BE2C (cell line): ENCODE measurements around the gene PGLYRP3.
A peak's percentile ranks its signal among the peaks of the same experiment; 100 is the strongest.

Source experiments
- DNase-seq: peaks from one replicate; pipeline ENCODE4 v3.0.0-alpha.2; 2020
- H3K27me3 ChIP-seq: fragments of 250-450 bp; sonication (Bioruptor Pico); 2 replicates; pipeline ENCODE4 v1.5.1; 2020; ENCODE audit warnings: mild to moderate bottlenecking
- H3K36me3 ChIP-seq: fragments of 250-450 bp; sonication (Bioruptor Pico); 2 replicates; pipeline ENCODE4 v1.5.1; 2020; ENCODE audit warnings: mild to moderate bottlenecking
- H3K4me1 ChIP-seq: fragments of 250-450 bp; sonication (Bioruptor Pico); 2 replicates; pipeline ENCODE4 v1.5.1; 2020
- H3K4me3 ChIP-seq: 2 replicates; pipeline ENCODE4 v1.5.1; 2011; ENCODE audit warnings: low read depth, low read length
- H3K9me3 ChIP-seq: fragments of 250-450 bp; sonication (Bioruptor Pico); 2 replicates; pipeline ENCODE4 v1.5.1; 2020
- TF ChIP-seq, protein P1 (sequence below): IDR thresholded peaks from 2 replicates; pipeline ENCODE4 v1.5.1; 2012; ENCODE audit warnings: mild to moderate bottlenecking, low read depth, low read length

PGLYRP3 gene

DNA sequence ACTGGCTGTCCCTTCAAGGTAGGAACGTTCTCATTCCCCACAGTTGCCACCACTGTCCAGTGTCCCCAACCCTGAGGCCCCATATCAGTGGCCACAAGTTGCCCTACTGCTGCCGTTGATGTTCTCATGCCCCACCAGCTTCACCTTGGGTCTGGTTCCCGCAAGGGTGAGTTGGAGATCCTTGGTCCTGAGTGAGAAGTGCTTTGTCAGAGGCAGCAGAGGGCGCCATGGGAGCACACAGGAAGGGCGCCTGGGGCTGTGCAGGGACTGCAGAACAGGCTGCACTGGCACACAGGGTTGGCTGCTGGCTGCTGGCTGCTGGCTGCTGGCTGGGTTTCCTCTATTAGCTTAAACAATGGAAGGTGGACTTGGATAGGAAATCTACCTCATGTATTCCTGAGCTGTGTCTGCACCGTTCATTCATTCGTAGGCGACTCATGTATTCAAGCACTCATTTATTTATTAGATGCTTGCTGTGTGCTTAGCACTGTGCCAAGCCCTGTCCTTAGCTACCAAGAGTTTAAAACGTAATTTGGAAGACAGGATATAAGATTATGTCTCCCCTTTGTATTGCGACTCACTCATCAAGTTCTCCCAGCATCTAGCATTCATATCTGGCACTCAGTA is 42.8 kb upstream of the PGLYRP3 start:
- H3K4me3 ChIP-seq = no peak overlapping the region
- no peaks in the 10 kb centered on the region for H3K36me3 ChIP-seq
- H3K4me1 ChIP-seq = no peaks in the 10 kb centered on the region
- peak; percentile 82 for DNase-seq
- peaks cover 10% of the 10 kb centered on the region for H3K27me3 ChIP-seq
- H3K9me3 ChIP-seq = no peaks in the 10 kb centered on the region
- TF ChIP-seq, protein P1, sequence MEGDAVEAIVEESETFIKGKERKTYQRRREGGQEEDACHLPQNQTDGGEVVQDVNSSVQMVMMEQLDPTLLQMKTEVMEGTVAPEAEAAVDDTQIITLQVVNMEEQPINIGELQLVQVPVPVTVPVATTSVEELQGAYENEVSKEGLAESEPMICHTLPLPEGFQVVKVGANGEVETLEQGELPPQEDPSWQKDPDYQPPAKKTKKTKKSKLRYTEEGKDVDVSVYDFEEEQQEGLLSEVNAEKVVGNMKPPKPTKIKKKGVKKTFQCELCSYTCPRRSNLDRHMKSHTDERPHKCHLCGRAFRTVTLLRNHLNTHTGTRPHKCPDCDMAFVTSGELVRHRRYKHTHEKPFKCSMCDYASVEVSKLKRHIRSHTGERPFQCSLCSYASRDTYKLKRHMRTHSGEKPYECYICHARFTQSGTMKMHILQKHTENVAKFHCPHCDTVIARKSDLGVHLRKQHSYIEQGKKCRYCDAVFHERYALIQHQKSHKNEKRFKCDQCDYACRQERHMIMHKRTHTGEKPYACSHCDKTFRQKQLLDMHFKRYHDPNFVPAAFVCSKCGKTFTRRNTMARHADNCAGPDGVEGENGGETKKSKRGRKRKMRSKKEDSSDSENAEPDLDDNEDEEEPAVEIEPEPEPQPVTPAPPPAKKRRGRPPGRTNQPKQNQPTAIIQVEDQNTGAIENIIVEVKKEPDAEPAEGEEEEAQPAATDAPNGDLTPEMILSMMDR = peak; percentile 80

DNA sequence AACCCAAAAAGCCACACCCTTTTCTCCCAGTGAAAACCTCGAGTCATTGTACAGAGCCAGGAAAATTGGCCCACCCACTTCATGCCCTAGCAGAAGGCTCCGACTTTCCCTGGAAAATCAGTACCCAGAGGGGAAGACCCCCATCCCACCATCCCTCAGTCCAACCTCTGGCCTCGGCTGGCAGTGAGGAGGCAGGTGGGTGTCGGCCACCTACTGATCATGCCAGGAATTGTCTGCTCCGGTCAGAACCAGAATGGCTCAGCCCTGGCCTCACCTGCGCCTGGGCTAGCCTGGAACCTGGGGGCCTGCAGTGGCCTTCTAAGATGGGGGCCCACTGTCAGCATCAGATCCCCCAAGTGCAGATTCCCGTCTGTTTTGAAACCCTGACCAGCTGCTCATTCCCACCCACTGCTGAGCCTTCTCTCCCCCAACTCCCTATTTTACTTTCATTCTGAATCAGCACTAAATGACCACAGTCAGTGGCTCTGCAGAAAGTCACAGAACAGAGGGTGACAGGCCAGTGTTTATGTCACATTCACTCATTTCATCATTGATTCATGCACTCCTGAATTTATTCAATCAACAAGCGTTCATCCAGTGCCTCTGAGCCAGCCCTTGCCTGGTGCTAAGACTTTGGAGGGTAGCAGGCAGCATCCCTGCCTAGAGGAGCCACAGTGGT is 41.9 kb upstream of the PGLYRP3 start:
- peaks cover 15% of the 10 kb centered on the region for H3K27me3 ChIP-seq

DNA sequence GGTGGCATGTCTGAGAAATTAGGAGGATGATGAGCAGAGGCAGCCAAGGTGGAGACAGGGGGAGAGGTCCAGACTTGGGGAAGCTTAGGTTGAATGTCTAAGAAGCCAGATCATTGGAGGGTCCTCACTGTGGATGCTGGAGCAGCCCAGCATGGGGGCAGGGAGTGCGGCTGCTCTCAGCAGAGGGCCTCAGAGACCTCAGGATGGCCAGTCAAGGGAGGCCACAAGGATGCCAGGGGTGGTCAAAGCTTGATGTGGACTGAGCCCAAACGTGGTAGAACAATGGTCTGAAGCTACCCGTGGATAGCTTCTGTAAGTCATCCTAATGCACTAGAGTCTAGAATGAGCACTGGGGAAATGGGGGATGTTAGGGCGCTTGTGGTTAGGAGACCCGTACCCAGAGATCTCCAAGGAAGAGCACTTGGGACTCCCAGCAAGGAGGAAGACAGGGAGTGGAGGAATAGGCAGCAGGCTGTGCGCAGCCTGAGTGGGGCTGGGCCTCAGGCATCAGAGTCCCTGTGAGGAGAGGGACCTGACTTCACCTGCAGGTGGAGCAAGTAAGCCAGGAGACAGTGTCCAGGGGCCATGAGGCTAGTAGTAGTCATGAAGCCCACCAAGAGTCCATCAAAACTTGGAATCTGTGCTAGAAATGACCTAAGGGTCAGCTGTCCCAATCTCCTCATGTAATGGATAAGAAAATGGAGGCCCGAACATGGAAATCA is 40.6 kb upstream of the PGLYRP3 start:
- DNase-seq = peak; percentile 58
- Histone ChIP-seq H3K9me3 (no peaks in the 10 kb centered on the region), H3K27me3 (peaks cover 20% of the 10 kb centered on the region), H3K36me3 (no peaks in the 10 kb centered on the region), H3K4me3 (no peak overlapping the region), H3K4me1 (no peaks in the 10 kb centered on the region)
- TF ChIP-seq, protein P1 = peak; percentile 72

More for the DNA sequence above, 41.9 kb upstream of the PGLYRP3 start:
- DNase-seq = no peak
- no peaks in the 10 kb centered on the region for H3K9me3 ChIP-seq
- TF ChIP-seq, protein P1 = 0 out of 2 replicates have a peak, but pooled peaks have one; percentile 3
- H3K36me3 ChIP-seq = no peaks in the 10 kb centered on the region
- H3K4me1 ChIP-seq = no peaks in the 10 kb centered on the region
- no peak overlapping the region for H3K4me3 ChIP-seq

DNA sequence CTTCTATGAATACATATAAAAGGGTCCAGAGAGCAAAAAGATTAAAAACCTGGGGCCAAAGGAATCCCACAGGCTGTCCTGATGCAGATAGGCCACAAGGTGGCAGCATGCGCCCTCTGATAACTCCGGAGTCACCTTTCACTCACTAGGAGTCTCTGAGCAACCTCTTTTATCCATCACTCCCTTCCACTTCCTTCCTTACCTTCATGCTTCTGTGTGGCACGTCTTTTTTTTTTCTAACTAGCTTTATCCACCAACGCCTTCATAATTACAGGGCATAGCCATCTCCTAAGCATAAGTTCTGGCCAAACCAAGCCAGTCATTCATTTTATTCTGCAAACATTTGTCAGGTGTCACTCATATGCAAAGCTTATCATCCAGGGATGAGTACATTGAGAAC is 39.8 kb upstream of the PGLYRP3 start:
- TF ChIP-seq, protein P1 = peak; percentile 97
- Histone ChIP-seq H3K4me1 (no peaks in the 10 kb centered on the region), H3K9me3 (no peaks in the 10 kb centered on the region), H3K36me3 (no peaks in the 10 kb centered on the region), H3K27me3 (peaks cover 20% of the 10 kb centered on the region), H3K4me3 (no peak overlapping the region)
- peak; percentile 75 for DNase-seq

DNA sequence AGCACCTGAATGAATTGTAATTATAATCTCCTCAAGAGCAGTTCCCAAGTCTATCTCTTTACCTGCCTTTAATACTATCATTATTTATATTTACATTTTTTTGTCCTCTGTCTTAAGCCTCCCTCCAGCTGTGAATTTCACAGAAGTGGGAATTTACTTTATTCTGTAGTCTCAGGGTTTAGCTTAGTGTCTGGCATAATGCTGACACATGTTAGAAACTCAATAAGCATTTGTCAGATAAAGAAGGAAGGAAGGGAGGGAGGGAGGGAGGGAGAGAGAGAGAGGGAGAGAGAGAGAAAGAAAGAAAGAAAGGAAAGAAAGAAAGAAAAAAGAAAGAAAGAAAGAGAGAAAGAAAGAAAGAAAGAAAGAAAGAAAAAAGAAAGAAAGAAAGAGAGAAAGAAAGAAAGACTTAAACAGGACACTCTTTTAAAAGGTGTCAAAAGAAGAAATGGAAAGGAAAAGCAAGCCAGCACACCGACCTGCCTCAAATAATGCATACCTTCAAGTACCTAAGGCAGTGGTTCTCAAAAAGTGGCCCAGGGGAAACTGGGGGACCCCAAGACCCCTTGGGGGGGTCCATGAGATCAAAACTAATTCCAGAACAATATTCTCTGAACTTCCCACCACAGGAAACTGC is 37.7 kb upstream of the PGLYRP3 start:
- Histone ChIP-seq H3K4me3 (no peak overlapping the region), H3K36me3 (no peaks in the 10 kb centered on the region)

More for the DNA sequence above, 37.7 kb upstream of the PGLYRP3 start:
- no peak for DNase-seq
- TF ChIP-seq, protein P1 = no peak
- Histone ChIP-seq H3K27me3 (peaks cover 23% of the 10 kb centered on the region), H3K4me1 (no peaks in the 10 kb centered on the region), H3K9me3 (no peaks in the 10 kb centered on the region)
